Rectal smooth muscle tissue (tissue), 1 donor: ENCODE data around the gene PTMS.

Experiments
- H3K27ac ChIP-seq: one replicate; pipeline ENCODE4 v1.7.0; 2013; ENCODE audit warnings: low read depth, low read length, inconsistent platforms
- H3K27me3 ChIP-seq: one replicate; pipeline ENCODE4 v1.7.0; 2013; ENCODE audit warnings: low read length; ENCODE audit not compliant: control insufficient read depth, insufficient read depth
- H3K36me3 ChIP-seq: one replicate; pipeline ENCODE4 v1.7.0; 2013; ENCODE audit warnings: low read length; ENCODE audit not compliant: control insufficient read depth, insufficient read depth
- H3K4me1 ChIP-seq: one replicate; pipeline ENCODE4 v1.7.0; 2013; ENCODE audit warnings: low read length; ENCODE audit not compliant: control insufficient read depth, insufficient read depth
- H3K4me3 ChIP-seq: one replicate; pipeline ENCODE4 v1.7.0; 2013; ENCODE audit warnings: low read length
- H3K9ac ChIP-seq: one replicate; pipeline ENCODE4 v1.7.0; 2013; ENCODE audit warnings: low read length

Gene PTMS

GRCh38 chr12:6757028-6757690 lies 9.0 kb upstream of the PTMS start:
- H3K4me1 ChIP-seq = peaks cover 5% of the 10 kb centered on the region
- H3K4me3 ChIP-seq = no peak overlapping the region
- no peaks in the 10 kb centered on the region for H3K27me3 ChIP-seq
- H3K27ac ChIP-seq = no peak overlapping the region
- no peaks in the 10 kb centered on the region for H3K36me3 ChIP-seq
- no peak overlapping the region for H3K9ac ChIP-seq

DNA sequence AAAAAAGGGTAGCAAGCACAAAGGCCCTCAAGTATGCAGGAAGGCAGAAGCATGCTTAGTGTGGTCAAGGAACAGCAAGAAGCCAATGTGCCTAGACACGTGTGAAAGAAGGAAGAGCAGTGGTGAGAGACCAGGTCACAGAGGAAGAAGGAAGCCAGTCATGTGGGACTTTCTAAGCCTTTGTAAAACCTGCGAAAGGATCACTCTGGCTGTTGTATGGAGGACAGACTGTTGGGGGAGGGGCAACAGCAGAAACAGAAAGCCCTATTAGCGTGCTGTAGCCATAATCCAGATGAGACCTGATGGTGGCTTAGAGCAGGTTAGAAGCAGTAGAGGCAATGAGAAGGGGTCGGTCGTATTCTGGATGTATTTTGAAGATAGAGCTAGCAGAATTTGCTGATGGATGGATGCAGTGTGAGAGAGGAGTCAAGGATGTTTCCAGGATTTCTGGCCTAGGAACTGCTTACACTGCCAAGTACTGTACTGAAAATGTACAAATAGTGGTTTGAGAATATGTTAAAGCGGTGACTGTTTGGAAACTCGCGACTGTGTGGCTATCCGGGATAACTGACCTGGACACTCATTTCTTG lies 7.6 kb upstream of the PTMS start:
- peaks cover 8% of the 10 kb centered on the region for H3K4me1 ChIP-seq
- H3K27ac ChIP-seq = no peak overlapping the region
- H3K27me3 ChIP-seq = no peaks in the 10 kb centered on the region
- no peak overlapping the region for H3K4me3 ChIP-seq
- no peak overlapping the region for H3K9ac ChIP-seq
- H3K36me3 ChIP-seq = no peaks in the 10 kb centered on the region

- Histone ChIP-seq H3K36me3 (no peaks in the 10 kb centered on the region), H3K4me1 (peaks cover 11% of the 10 kb centered on the region), H3K9ac (no peak overlapping the region), H3K27ac (no peak overlapping the region), H3K27me3 (no peaks in the 10 kb centered on the region), H3K4me3 (no peak overlapping the region)
These were observed 6.4 kb upstream of the PTMS start for GRCh38 chr12:6759741-6760140.

DNA sequence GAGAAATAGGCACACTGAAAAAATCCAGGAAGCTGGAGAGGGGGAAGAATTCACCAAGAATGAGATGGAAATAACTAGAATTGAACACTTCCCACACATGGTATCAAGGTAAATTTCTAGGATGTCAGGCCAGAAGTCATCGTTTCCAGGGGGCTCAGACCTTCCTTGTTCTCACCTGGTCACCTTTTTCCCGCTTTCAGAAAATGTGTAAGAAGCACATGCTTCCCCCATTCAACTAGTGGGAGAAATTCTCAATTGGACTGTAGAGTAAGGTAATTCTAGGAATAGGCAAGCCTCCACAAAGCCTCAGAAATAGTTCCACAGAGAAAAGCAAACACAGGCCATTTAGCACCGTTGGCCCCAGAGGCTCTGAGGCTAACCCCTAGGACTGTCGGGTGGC lies 2.8 kb upstream of the PTMS start:
- no peak overlapping the region for H3K4me3 ChIP-seq
- H3K9ac ChIP-seq = no peak overlapping the region
- peak overlapping the region; percentile 97 for H3K27ac ChIP-seq
- H3K36me3 ChIP-seq = no peaks in the 10 kb centered on the region
- H3K27me3 ChIP-seq = no peaks in the 10 kb centered on the region
- H3K4me1 ChIP-seq = peaks cover 27% of the 10 kb centered on the region

DNA sequence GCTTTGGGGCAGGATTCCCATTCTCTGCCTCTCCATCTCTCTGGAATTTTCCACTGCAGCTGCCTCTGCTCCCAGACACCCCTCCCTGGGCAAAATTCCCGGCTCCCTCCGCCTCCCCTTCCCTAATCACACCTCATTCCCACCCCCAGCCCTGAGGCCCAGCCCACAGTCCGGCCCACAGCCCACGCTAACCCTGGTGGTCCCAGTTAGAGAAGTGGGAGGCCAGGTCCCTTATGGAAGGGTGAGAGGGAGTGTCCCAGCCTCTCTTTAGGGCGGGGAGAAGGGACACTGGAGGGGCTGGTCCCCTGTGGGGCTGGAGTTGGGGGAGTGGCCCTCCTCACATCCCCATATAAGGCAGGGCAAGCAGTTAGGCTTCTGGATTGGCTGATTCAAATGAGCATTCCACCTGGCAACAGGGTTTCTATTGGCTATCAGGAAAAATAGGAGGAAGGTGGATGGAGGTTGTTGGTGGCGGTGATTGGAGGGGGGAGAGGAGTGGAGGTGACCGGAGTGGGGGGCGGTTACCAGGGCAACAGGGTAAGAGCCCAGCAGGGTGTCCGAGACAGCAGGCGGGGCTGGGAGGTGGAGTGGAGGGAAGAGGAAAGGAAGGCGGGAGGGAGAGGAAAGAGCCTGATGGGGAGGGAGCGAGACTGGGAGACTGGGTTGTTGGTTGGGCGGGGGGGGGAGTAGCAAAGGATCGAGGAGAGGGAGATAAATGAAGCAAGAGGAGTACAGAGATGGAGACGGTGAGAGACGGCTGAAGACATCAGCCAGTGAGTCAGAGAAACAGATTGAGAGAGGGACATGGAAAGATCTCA lies 1.9 kb upstream of the PTMS start:
- peak overlapping the region; percentile 52 for H3K4me3 ChIP-seq

GRCh38 chr12:6765048-6765633 lies 1.0 kb upstream of the PTMS start:
- H3K4me1 ChIP-seq = peaks cover 41% of the 10 kb centered on the region
- no peak overlapping the region for H3K9ac ChIP-seq
- H3K27ac ChIP-seq = peak overlapping the region; percentile 97

More for the DNA sequence above, 1.9 kb upstream of the PTMS start:
- Histone ChIP-seq H3K9ac (peak overlapping the region; percentile 3), H3K36me3 (no peaks in the 10 kb centered on the region), H3K27me3 (no peaks in the 10 kb centered on the region), H3K27ac (peak overlapping the region; percentile 97), H3K4me1 (peaks cover 35% of the 10 kb centered on the region)

GRCh38 chr12:6766651-6767349 lies 637 bp downstream of the PTMS start:
- Histone ChIP-seq H3K4me1 (peaks cover 41% of the 10 kb centered on the region), H3K27ac (peak overlapping the region; percentile 97), H3K27me3 (no peaks in the 10 kb centered on the region), H3K36me3 (no peaks in the 10 kb centered on the region), H3K4me3 (peak overlapping the region; percentile 76), H3K9ac (peak overlapping the region; percentile 72)

More at GRCh38 chr12:6765048-6765633, 1.0 kb upstream of the PTMS start:
- Histone ChIP-seq H3K36me3 (no peaks in the 10 kb centered on the region), H3K27me3 (no peaks in the 10 kb centered on the region), H3K4me3 (peak overlapping the region; percentile 64)

DNA sequence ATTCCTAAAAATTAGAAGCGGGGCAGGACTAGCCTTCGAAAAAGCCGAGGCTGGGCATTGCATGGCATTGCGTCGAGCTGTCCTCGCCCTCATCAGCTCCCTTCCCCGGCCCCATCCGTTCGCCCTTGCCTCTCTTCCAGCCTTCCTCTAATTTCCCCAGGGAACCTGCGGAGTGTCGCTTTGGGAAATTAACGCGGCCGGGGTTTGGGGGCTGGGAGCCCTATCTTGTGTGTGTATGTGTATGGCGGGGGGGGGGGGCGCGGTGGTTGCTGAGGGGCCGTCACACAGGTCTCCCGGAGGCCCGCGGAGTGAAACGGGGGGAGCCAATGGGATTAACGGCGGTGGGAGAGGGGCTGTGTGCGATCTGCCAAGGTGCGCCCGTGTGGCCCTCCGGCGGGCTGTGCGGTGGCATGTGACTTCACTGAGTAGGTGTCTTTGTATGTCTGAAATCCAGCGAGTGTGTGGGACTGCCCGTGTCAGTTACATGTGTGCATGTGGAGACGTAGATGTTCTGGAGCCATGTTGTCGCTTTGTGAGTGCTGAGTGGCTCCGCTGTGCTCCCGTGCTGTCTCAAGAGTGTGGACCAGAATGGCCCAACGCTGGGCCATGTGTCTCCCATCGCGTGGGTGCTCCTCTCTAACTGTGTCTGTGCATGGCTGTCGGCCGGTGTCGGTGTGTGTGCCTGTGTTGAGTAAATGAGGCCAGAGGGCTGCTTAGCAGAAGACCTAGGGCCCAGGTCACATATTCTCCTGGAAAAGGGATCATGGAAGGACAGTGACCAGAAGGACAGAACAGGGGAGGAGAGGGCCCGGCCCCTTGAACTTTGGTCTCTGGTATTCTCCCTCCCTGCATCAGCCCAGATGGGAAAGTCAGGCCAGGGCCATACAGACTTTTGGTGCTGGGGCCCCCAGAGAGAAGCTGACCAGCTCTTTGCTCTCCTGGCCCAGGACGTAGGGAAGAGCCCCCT lies 1.5 kb downstream of the PTMS start:
- Histone ChIP-seq H3K36me3 (no peaks in the 10 kb centered on the region), H3K27ac (peak overlapping the region; percentile 97), H3K4me3 (peak overlapping the region; percentile 76), H3K4me1 (peaks cover 41% of the 10 kb centered on the region), H3K27me3 (no peaks in the 10 kb centered on the region), H3K9ac (peak overlapping the region; percentile 72)

DNA sequence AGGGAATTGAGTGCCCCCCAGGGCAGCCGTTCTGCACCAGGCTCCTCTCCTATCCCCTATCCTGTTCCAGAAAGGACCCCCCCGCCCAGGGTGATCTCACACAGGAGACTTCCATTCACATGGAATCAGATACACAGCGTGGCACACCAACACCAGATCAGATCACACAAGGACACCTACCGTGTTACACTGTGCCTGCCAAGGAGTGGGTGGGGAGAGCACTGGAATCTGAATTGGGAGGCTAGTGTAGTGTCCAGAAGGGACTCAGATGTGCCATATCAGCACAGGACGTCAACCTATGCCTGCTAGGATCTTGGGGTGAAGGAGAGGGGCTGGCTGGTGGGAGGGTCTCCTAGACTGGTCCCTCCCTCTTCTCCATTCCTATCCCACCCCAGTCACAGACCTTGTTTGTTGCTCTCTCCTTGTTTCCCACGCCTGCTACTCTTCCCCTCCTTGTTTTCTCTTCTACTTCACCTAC lies 2.3 kb downstream of the PTMS start:
- Histone ChIP-seq H3K9ac (no peak overlapping the region), H3K27ac (peak overlapping the region; percentile 97), H3K4me3 (peak overlapping the region; percentile 76), H3K27me3 (peaks cover 2% of the 10 kb centered on the region), H3K36me3 (no peaks in the 10 kb centered on the region), H3K4me1 (peaks cover 38% of the 10 kb centered on the region)

- no peaks in the 10 kb centered on the region for H3K36me3 ChIP-seq
- peak overlapping the region; percentile 97 for H3K27ac ChIP-seq
- peak overlapping the region; percentile 76 for H3K4me3 ChIP-seq
- H3K9ac ChIP-seq = no peak overlapping the region
- peaks cover 2% of the 10 kb centered on the region for H3K27me3 ChIP-seq
- peaks cover 33% of the 10 kb centered on the region for H3K4me1 ChIP-seq
These were observed 2.8 kb downstream of the PTMS start for GRCh38 chr12:6768990-6769389.

DNA sequence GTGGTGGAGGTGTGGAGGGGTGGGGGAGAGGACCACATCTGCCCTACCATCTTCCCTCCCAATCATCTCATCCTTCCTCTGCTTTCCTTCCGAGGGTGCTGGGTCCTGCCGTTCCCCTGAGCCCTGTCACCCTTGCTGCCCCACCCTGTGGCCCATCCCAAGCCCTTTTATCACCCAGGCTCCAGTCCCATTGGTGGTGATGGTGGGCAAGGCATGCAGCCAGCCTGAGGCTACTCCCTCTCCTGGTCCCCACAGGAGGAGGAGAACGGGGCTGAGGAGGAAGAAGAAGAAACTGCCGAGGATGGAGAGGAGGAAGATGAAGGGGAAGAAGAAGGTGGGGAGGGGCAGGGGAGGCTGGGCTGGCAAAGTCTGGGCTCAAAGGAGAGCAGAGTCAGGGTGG lies 3.5 kb downstream of the PTMS start:
- peaks cover 30% of the 10 kb centered on the region for H3K4me1 ChIP-seq
- H3K36me3 ChIP-seq = no peaks in the 10 kb centered on the region
- H3K9ac ChIP-seq = no peak overlapping the region
- H3K27ac ChIP-seq = no peak overlapping the region
- H3K4me3 ChIP-seq = no peak overlapping the region
- peaks cover 2% of the 10 kb centered on the region for H3K27me3 ChIP-seq
